IPS-18c (cell line): ENCODE measurements around the gene CCR5.

Source experiments
- H3K4me3 ChIP-seq: 2 replicates; pipeline ENCODE4 v1.7.0; 2013; ENCODE audit warnings: low read depth, mild to moderate bottlenecking, low read length, moderate library complexity; ENCODE audit not compliant: insufficient read depth
- H3K9me3 ChIP-seq: one replicate; pipeline ENCODE4 v1.6.1; 2013; ENCODE audit warnings: mild to moderate bottlenecking, low read length, moderate library complexity; ENCODE audit not compliant: control insufficient read depth, insufficient read depth

The CCR5 gene

GRCh38 chr3:46413951-46414350 lies 43.2 kb downstream of the CCR5 start:
- no peaks in the 10 kb centered on the region for H3K9me3 ChIP-seq

GRCh38 chr3:46414739-46415138 lies 44.0 kb downstream of the CCR5 start:
- no peak overlapping the region for H3K4me3 ChIP-seq
- H3K9me3 ChIP-seq: no peaks in the 10 kb centered on the region

More at GRCh38 chr3:46413951-46414350, 43.2 kb downstream of the CCR5 start:
- no peak overlapping the region for H3K4me3 ChIP-seq

GRCh38 chr3:46416125-46416810 lies 45.5 kb downstream of the CCR5 start:
- no peak overlapping the region for H3K4me3 ChIP-seq
- H3K9me3 ChIP-seq: no peaks in the 10 kb centered on the region

DNA sequence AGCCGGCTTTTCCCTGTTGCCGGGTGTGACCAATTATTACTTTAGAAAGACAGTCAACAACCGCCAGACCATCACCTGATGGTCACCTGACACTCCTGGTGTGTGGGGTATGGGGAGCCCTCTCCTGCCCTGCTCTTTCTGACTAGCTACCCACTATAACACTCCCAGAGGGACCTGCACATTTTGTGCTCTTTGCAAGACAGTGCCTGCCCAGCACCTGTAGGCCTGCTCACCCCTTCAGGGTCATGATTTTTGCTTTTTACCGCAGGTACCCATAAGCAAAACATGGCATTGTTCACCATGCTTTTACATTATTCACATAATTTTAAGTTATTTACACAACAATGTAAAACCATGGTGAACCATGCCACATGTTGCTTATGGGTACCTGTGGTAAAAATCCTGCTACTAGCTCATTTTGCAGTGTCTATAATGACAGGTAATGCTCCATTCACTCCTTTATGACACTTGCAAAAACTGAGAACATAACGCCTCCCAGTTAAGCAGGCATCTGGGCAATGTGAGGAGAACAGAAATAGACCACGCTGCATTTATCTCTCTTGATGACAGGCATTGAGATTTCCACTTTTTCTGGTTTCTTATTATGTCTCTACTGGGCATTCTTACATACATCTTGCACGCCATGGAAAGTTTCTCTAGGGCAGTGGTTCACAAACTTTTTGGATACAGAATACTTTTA lies 46.2 kb downstream of the CCR5 start:
- Histone ChIP-seq H3K4me3 (no peak overlapping the region), H3K9me3 (no peaks in the 10 kb centered on the region)

DNA sequence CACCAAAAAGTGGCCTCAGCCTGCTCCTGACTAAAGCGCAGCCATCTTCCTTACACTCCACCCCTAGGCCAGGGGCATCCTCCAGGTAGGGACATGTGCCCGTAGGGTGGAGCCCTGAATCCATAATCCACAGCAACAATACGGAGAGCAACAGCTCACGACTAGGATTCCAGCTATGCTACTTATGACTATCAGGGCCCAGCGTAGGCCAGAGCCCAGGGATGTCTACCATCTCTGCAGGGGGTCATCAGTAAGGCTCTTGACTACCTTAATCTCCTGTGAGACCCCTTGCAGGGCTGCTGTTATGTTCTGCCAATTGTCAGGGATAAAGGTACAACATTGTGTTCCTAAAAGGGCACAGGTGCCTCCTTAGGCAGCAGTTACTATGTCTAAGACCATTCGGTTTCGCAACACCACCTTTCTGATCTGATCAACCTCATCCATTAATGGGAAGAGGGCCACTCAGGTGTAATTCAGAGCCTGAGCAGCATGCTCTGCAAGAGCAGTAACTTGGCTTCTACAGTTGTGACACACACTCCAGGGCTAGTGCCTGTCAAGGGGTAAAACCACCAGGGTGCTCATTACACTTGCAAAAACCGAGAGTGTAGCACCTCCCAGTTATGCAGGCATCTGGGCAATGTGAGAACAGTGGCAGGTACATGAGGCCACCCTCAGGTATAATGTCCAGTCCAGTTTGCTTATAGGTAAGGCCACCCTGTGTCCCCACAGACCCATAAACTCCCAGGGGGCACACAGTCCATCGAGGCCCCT lies 47.3 kb downstream of the CCR5 start:
- no peak overlapping the region for H3K4me3 ChIP-seq
- no peaks in the 10 kb centered on the region for H3K9me3 ChIP-seq

DNA sequence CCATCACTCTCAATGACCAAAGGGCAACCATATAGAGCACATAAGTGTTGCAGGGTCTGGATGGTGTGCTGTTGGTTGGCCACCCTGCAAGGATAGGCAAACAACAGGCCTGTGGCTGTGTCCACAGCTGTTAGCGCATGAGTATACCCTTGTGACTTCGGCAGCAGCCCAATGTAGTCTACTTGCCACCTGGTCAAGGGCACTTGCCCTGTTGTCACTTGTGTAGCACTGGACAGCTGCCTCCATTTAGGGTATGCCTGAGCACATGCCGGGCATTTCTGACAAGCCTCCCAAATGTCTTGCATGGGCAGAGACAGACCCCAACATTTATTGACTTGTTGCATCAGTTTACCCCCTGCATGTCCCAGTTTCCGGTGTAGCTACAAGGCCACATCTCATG lies 49.1 kb downstream of the CCR5 start:
- Histone ChIP-seq H3K9me3 (no peaks in the 10 kb centered on the region), H3K4me3 (no peak overlapping the region)

DNA sequence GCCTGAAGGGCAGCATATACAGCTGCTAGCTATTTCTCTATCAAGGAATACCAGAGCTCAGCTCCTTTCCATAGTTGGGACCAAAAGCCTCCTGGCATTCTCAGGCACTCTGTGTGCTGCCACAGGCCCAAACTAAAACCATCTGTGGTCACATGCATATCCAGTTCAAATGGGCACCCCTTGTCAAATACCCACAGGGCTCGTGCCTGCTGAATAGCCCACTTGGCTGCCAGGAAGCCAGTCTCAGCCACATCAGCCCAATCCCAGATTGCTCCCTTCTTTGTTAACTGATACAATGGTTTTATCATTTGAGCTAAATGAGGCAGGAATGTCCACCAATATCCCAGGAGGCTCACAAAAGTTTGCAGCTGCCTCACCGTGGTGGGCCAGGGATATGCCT lies 50.2 kb downstream of the CCR5 start:
- Histone ChIP-seq H3K9me3 (no peaks in the 10 kb centered on the region), H3K4me3 (no peak overlapping the region)

- H3K9me3 ChIP-seq: no peaks in the 10 kb centered on the region
- H3K4me3 ChIP-seq: no peak overlapping the region
These were observed 51.9 kb downstream of the CCR5 start for GRCh38 chr3:46422617-46423016.

DNA sequence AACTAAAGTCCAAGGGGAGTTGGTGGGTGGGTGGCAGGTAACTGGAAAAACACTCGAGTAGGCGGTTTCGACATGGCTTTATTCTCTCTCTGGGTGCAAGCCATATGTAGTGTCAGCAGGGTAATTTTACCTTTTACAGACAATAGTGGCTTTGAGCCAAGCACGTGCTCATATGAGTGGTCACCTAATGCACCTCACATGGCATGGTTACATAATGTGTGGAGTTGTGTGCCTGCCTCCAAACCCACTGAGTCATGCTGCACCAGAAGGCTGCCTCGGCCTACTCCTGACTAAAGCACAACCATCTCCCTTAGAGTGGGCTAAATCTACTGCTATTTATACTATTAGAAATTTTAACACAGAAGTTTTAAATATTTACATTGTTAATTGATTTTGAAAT lies 52.8 kb downstream of the CCR5 start:
- no peak overlapping the region for H3K4me3 ChIP-seq
- H3K9me3 ChIP-seq: no peaks in the 10 kb centered on the region
